Vagina (tissue), 2 donors: ENCODE data around the gene USP32.
"Not testable (repeated sequence)": the region's sequence is repeated elsewhere in the genome, so short reads cannot be mapped to it uniquely, and the experiment has no call there.

Experiments
- CTCF ChIP-seq, 3 experiments: fragments of 450-650 bp in 2 of 3; fragments of 200-600 bp in 1 of 3; sonication (generic) in 1 of 3; IDR thresholded peaks; one replicate each; pipeline ENCODE4 v1.5.1; 2017 to 2019; ENCODE audit warnings: antibody characterized with exemption in 3 of 3, mild to moderate bottlenecking in 2 of 3, moderate library complexity in 2 of 3
- POLR2A ChIP-seq, 2 donors: fragments of 450-650 bp; IDR thresholded peaks; one replicate each; pipeline ENCODE4 v1.6.1; 2017; ENCODE audit warnings: antibody characterized with exemption in 2 of 2, mild to moderate bottlenecking in 2 of 2, moderate library complexity in 2 of 2

DNA sequence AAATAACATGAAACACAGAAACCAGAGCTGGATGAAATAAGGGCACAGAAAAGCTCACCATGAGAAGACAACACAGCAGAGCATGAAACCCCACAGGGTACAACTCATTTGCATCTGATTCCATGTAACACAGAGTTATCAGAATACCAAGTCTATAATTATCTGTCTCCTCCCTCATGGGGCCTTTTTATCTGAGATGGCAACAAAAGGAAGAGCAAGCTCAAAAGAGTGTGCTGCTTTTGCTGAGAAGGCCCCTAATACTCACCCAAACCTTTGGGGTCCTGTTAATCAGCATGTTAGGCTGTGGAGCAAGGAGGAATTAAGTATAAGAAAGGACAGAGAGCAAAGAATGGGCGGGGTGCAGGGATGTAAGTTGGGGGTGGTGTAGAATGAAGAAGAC is 205.6 kb downstream of the USP32 start:
- not testable (repeated sequence) for TF ChIP-seq CTCF, POLR2A (IDR thresholded peaks at IDR 0.05)
